Head of caudate nucleus (tissue), 42 donors: Measurements from ENCODE around the gene ZC3H14.
"Not testable (repeated sequence)": the region's sequence is repeated elsewhere in the genome, so short reads cannot be mapped to it uniquely, and the experiment has no call there.

Experiments used
- DNase-seq, 42 donors: peaks; one replicate each; pipeline versions ENCODE4 v3.0.0 to v3.0.0-alpha.2; 2020 to 2021; ENCODE audit warnings: mixed read lengths in 7 of 42
- intact Hi-C: fragments of 100-400 bp; cut with DNase I; formaldehyde crosslinking; loops from one replicate; pipeline ENCODE4 v1.15.0; 2022

Gene ZC3H14, protein sequence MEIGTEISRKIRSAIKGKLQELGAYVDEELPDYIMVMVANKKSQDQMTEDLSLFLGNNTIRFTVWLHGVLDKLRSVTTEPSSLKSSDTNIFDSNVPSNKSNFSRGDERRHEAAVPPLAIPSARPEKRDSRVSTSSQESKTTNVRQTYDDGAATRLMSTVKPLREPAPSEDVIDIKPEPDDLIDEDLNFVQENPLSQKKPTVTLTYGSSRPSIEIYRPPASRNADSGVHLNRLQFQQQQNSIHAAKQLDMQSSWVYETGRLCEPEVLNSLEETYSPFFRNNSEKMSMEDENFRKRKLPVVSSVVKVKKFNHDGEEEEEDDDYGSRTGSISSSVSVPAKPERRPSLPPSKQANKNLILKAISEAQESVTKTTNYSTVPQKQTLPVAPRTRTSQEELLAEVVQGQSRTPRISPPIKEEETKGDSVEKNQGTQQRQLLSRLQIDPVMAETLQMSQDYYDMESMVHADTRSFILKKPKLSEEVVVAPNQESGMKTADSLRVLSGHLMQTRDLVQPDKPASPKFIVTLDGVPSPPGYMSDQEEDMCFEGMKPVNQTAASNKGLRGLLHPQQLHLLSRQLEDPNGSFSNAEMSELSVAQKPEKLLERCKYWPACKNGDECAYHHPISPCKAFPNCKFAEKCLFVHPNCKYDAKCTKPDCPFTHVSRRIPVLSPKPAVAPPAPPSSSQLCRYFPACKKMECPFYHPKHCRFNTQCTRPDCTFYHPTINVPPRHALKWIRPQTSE

DNA sequence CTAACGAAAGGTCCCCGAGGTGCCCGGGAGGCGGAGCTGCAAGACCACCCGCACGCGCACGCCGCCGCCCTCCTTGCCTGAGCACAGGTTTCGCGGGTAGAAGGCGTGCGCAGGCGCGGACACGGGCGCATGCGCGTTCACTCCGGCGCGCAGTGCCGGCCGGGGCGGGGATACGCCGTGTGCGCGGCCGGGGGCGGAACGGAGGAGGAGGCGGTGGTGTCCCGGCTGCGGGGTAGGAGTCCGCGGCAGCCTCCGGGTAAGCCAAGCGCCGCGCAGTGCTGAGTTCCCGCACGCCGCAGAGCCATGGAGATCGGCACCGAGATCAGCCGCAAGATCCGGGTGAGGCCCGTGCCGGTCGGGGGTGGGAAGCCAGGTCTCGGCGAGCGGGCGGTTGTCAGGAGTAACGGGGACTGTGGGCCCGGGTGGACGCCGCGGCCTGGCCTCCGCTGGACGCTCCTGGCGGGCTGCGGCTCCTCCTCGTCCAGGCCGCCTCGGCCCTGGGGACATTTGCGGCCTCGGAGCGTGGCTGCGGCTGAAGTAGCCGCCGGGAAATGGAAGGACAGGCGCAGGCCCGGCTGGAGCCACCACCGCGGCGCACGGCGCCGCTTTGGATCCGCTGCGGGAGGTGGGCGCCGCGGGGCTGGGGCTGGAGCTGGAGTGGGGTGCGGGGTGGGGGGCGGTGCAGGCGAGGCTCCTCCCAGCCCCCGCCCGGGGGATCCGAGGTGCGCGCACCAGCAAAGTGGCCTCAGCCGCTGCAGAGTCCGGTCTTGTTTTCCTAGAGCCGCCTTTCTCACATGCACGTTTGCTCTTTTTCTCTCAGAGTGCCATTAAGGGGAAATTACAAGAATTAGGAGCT is at the start of gene ZC3H14:
Gene ZC3H14, plus strand, starts transcription at position 207 of the 856 bp plus-strand sequence. Its CDS starts 97 bp downstream, at position 304.
- intact Hi-C loops = loop anchor here (5.0 kb wide), 1 partner anchor 71 kb away; no protein-coding TSS in a partner anchor
- peak; percentile 58 to 94 (median 86) for DNase-seq

DNA sequence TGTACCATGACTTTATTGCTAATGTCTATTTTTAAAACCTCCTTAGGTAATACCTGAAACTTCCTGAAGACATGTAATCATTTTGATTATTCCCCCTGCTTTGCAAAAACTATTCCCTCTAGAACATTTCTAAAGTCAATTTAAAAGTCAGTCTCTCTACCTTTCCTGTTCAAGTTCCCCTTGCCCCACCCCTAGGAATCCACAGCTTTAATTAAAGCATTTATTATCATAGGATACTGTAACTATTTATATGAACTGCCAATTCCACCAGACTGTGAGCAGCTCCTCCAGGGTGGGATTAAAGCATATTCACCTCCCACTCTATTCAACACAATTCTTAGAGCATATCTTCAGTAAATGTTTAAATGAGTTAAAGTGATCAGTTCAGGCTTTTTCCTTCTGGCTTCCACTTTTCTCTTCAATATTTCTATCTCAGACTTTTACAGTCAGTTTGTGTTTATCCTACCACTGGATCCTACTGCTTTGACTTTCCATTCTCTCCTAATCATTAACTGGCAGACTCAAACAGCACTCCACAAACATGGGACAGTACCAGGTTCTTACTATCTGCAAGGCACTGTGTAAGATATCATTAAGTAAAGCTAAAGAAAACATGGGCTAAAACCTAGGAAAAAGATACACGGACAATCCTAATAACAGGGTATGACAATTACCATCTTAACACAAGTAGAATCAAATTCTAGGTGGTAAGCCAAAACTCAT is 47.2 kb upstream of the ZC3H14 start:
- intact Hi-C loops = no loop called here
- no peak for DNase-seq

DNA sequence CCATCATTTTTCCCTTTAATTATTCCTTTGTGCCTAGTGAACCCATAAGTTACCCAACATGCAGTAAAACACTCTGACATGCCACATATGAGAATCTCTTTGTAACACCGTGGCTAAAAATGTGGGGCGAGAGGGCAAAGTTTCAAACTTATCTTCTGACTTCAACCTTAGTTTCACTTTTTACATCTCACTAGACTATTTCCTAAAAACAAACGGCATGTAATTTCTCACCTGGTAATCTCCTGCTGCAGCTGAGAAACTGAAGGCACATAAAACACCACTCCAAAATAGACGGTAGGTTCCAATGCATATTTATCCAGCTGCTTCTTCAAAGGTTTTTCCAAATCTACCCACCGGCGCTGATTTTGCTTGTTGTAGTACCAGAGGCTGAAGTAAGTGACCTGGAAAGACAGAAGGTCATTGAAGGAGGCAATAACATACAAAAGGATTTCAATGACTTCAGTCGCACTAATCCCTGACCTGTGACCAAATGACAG is 45.9 kb upstream of the ZC3H14 start:
- intact Hi-C loops = no loop called here
- no peak for DNase-seq

DNA sequence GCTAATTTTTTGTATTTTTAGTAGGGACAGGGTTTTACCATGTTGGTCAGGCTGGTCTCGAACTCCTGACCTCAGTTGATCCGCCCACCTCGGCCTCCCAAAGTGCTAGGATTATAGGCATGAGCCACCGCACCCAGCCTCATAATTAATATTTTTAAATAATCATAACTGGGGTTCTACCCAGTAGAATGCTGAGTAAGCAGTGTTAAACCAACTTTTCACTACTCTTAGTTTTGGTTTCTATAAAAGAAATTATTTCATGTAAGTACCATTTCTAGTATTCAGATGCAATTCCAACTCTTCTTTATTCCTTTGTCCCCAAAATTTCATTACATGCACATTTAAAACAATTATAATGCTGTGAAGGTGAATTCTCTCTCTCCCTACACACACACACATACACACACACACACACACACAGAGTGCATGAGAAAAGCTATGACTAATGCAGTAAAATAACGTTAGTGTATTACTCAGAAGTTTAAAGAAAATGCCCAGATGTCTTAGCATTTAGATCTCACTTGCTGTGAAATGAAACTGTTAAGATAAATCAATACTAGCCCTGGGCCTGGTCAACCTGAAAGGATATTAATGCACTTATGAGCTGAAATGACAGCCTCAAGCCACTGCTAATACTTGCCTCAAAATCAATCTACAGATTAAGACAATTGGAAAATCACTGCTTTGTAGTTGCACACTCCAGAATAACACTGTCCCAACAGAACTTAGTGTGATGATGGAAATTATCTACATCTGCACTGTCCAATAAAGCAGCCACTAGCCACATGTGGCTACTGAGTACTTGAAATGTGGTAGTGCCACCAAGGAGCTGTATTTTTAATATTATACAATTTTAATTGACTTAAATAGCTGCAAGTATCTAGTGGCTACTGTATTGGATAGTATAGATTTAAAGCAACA is 44.0 kb upstream of the ZC3H14 start:
- no peak for DNase-seq

DNA sequence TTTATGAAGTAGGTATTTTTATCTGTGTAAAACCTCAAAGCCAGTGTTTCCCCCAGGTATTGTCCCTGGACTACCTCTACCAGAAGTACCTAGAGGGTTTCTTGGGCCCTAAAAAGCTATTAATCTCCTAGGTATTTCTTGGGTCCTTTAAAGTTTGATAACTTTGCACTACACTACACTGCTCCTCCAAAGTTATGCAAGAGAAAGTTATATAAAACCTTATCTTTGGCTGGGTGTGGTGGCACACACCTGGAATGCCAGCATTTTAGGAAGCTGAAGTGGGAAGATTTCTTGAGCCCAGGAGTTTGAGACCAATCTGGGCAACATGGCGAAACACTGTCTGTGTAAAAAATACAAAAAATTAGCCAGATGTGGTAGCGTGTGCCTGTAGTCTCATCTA is 42.9 kb upstream of the ZC3H14 start:
- DNase-seq = no peak
- intact Hi-C loops = no loop called here

More for the DNA sequence above, 44.0 kb upstream of the ZC3H14 start:
- intact Hi-C loops = no loop called here

DNA sequence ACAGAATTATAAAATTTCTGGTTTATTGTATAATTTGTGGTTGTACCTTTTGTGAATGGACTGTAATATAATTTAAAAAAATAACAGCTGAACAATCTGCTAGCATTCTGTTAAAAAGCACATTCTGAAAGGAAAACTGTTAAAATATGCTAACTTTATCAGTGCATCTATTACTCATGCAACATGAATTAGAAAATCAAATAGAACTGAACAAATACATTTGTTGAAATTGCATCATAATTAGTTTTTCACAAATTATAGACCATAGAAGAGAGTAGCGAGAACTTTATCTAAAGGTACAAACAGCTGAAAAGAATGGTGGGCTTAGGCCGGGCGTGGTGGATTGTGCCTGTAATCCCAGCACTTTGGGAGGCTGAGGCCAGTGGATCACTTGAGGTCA is 41.0 kb upstream of the ZC3H14 start:
- DNase-seq = no peak
- intact Hi-C loops = no loop called here

DNA sequence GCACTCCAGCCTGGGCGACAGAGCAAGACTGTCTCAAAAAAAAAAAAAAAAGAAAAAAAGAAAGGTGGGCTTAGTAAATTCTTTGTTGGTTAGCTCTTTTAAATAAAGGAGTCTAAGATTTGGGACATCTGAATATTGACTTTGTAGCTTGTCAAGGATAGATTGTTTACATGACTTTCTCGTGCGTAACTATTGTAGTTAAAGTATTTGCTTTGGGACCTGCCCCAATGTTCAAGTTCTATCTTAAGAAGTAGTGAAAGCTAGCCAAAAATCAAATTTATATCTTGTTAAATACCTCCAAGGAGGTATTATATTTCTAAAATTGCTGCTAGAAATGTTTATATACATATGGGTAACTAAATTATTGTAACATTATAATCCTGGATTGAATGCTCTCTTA is 40.4 kb upstream of the ZC3H14 start:
- intact Hi-C loops = no loop called here
- no peak for DNase-seq

DNA sequence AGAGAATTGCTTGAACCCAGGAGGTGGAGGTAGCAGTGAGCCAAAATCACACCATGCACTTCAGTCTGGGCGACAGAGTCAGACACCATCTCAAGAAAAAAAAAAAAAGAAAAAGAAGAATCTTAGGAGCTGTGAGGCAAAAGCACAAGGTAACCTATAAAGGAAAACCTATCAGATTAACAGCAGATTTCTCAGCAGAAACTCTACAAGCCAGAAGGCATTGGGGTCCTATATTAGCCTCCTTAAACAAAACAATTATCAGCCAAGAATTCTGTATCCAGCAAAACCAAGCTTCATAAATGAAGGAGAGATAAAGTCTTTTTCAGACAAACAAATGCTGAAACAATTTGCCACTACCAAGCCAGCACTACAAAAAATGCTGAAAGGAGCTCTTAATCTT is 32.9 kb upstream of the ZC3H14 start:
- DNase-seq, intact Hi-C loops: not testable (repeated sequence)

DNA sequence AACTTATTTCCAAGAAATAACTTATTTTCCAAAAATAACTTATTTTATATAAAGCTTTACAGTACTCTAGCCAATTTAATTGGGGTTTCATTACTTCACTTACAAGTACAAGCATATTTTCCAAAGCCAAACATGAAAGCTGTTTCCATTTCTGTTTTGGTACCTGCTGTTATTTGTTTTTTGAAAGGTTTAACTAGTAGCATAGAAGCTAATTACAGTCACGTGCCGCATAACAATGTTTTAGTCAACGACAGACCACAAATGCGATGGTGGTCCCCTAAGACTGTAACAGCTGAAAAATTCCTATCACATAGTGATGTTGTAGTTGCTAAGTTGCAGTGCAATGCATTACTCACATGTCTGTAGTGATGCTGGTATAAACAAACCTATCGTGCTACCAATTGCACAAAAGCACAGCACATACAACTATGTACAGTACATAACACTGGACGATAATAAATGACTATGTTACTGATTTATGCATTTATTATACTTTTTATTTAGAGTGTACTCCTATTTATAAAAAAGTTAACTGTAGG is 29.7 kb upstream of the ZC3H14 start:
- intact Hi-C loops = no loop called here
- no peak for DNase-seq

DNA sequence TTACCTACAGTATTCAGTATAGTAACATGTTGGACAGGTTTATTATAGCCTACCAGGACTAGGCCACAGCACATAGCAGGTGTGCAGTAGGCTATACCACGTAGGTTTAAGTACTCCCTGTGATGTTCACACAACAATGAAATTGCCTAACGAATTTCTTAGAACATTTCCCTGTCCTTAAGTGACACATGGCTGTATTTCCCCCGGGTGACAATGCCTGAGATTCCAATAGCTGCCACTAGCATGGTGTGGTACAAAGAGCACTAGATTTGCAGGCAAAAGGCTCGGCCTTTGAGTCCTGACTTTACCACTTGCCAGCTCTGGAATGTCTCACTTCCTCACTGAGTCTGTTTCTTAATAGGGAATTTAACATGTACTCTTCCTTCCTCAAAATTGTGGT is 27.7 kb upstream of the ZC3H14 start:
- intact Hi-C loops = no loop called here
- peak in 2 of 42 donors; percentile 9 to 18 for DNase-seq

DNA sequence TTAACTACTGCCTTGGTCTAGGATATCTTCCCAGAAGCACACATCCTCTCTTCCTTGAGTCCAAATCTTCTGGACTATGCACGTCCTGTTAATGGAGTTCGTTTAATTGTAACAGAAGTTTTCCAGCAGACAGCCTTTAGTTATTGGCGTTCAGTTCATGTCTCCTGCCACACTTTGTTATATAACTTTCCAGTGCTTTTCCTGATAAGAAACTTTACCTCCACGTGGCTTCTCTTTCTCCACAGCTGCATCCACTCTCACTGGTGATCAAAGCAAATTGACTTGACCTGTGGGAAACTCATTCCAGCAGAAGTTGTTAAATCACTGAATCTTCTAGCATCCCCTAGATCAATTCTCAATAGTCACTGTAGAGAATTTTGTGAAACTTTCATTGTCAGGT is 27.0 kb upstream of the ZC3H14 start:
- DNase-seq = no peak
- intact Hi-C loops = no loop called here

DNA sequence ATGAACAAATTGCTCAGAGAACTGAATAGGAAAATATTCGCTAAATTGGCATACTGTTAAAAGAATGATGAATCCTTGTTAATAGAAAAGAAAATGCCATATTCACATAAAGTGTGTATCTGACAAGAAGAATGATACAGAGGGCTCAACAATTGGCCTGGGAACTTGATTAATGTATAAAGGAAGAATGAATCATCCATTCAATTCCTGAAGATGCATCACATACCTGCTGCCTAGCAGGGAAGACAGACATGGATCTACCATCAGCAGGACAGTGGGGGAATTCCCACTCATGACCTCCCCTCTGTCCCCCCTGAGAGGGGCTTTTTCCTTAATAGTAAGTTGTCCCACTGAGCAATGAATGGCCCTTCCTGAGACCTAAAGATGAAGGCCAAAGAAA is 21.5 kb upstream of the ZC3H14 start:
- no peak for DNase-seq
- intact Hi-C loops = no loop called here

DNA sequence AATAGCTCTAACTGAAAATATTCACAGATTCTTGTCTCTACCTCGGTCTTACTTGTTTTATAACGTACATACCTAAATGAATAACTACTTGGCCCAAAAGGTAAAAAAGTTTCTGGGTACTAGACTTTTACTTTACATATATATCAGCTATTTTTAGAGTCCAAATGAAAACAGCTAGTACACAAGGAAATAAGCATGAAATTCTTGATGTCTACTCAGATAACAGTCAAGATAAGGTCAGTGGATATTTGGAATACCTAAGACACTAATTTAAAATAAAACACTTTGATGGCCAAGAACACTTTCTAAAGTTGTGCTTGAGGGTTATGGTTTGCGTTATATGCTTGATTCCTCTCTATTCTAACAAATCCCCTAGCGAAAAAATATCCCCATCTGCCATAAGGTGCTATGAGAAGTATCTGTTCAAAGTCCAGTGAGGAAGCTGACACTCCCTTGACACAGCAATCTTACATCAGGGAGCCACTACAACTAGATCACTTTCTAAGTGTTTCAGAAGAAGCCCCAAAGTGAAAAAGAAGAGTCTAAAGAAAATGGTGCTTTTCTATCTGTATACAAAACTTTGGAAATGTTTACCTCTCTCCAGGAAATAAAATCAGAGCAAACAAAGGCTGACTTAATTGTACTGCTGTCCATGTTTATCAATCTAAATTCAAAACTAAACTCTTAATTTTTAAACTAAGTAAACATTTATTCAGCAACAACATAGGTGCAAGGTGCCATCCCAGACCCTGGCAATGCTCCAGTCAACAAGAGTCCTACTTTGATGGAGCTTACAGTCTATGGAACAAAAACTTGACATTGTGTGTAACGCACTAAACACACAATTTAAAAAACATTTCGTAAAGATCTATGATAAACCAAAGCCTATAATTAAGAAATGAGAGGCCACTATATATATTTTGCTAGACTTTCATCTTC is 19.7 kb upstream of the ZC3H14 start:
- intact Hi-C loops = no loop called here
- DNase-seq = no peak

DNA sequence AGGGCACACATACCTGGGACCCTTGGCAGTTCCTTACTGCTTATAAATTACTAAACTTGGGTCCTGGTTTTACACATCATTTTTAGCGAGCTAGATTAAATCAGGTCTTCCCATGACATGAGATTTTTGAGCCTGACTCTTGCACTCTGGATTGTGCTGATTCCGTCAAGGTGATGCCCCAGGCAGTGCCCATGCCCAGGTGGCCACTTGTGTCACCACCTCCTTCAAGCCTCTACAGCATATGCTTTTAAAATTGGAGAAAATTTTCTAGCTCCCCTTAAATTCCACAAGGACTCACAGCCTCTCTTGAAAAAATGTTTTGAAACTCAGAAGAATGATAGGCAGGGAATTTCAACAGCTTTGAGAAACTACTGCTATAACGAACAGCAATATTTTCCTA is 17.6 kb upstream of the ZC3H14 start:
- intact Hi-C loops = no loop called here
- DNase-seq = no peak

DNA sequence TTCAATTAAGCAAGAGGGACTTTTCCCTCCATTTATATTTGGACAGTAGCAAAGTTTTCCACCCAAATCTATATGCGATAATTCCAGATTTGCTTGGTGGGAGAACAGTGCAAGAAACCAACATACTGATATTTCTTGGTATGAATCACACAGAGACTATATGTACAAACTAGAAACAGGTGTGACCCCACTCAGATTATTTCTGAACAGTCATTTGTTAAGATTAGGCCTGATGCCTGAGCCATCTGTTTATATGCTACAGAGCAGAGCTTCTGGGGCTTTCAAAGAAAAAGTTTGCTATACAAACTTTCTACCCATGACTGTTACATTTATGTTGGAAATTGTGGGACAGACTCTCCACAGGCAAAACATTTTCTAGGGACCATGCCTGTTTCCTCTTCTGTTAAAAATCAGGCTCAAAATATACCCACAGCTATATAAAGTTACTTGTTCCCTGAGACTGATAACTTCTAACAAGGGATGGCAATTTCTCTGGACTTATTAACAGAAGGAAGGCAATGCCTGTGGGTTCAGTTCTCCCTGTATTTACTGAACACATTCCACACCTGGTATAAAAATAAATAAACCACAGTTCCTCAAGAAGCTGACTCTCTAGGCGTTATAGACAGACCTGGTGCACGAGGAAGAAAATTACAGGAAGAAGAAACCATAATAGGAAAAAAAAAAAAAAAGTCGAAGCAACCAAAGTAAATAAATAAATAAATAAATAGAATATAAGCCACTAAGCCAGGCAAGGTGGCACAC is 16.0 kb upstream of the ZC3H14 start:
- no peak for DNase-seq
- intact Hi-C loops = no loop called here

DNA sequence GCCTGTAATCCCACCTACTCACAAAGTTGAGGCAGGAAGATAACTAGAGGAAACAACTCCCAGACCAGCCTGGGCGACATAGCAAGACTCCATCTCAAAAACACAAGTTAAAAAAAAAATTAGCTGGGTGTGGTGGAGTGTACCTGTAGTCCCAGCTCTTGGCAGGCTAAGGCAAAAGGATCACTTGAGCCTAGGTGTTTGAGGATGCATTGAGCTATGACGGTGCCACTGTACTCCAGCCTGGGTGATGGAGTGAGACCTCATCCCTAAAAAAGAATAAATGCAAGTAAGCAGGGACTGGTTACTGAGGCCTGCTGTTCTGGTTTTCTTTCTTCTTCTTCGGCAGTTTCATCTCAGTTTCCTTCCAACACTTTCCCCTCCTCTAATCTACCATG is 15.5 kb upstream of the ZC3H14 start:
- DNase-seq = no peak
- intact Hi-C loops = no loop called here
